NCI-H82 (cell line): ENCODE results near the gene FBXO31.

ENCODE experiments used
- DNase-seq: peaks from one replicate; lab custom pipeline; 2025; lab: John Stamatoyannopoulos, UW

Gene FBXO31

DNA sequence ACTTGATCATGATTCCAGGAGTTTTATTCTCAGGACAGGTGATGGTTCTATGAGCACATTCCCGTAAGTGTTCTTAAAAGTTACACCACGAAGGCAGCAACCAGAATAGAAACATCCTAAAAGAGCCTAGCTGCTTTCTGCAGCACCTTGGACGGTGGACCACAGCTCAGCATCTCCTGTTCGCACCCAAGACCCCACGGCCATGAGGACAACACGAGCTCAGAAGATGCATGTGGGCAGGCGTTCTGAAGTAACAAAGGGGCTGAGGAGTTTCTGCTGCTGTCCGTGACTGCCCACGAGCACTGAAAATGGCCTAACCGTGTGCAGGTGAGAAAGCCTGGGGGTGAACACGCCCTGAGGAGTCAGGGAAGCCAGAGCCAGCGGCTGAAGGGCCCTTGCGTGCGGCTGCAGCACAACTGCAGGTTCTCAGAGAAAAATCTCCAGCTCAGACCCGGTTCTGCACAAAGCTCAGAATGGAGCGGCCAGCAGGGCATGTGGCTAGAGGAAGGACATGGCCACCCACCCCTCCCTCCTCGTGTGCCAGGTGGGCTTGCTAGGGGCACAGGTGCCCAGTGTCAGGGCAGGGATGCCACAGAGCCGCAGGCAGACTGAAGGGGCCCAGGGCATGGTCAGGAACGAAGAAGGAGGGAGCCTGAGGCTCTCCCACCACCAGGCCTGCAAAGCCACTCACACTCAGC is 55.6 kb downstream of the FBXO31 start:
- no peak for DNase-seq

DNA sequence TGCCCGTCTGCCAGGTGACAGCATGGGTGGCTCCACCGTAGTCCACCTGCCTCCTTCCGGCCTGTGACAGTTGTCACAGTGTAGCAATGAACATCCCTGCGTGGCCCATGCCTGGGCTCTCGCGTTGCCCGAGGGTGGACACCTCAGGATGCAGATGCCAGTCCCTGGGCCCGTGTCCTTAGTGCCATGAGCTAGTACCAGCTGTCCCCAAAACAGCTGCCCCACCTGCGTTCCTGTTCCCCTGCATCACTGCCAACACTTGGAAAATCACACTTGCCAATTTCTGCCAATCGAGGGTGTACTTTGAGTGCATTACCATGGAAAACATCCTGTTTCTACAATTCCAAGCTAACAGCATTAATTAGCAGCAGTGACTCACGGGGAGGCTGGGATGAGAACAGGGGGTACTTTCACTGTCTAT is 57.4 kb downstream of the FBXO31 start:
- no peak for DNase-seq

- no peak for DNase-seq
Observed at GRCh38 chr16:87325423-87325858, 58.1 kb downstream of the FBXO31 start.

GRCh38 chr16:87324411-87325275 is 58.9 kb downstream of the FBXO31 start:
- peak; percentile 75 for DNase-seq

- DNase-seq: no peak
Observed at GRCh38 chr16:87323727-87324410, 59.7 kb downstream of the FBXO31 start.

GRCh38 chr16:87322833-87323726 is 60.5 kb downstream of the FBXO31 start:
- DNase-seq: no peak

DNA sequence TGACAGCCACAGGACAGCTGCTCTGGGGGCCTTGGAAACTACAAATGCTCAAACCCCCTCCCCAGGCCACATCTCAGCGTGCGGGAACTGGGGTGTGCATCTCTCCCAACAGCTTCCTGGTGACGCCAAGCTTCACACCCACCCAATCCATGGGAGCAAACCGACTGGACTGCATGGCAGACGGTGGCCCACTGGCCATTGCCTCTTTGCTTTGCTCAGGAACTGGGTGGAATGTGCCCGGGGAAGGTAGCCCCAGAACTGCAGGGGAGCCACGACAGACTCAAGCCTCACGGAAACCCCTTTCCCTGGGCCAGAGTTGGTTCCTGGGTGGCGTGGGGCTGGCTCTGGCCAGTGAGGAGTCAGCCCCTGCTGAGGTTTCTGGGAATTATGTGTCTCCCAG is 61.2 kb downstream of the FBXO31 start:
- no peak for DNase-seq

- DNase-seq: peak; percentile 64
Observed at GRCh38 chr16:87321336-87322107, 62.1 kb downstream of the FBXO31 start.

GRCh38 chr16:87320510-87321227 is 62.9 kb downstream of the FBXO31 start:
- peak; percentile 23 for DNase-seq

DNA sequence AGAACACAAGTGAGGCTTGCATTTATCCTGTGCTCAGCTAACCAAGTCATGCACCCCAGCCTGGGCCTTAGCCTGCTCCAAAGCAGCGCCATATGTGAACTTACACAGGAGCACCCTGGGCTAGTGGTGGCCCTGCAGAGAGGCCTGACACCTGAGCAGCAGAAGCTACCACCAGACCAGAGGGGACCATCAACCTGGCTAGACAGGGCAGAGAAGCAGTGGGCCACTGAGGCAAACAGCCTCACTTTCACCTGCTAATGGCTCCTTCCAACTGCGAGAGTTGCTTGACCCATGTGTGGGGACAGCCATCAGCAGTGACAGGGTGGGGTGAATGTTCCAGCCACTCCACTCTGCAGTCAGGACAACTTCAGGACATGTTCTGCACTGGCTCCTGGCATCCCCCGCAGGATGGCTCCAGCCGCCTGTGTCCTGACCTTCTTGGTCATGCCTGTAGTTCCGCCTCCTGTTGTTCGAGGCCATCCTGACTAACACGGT is 63.5 kb downstream of the FBXO31 start:
- no peak for DNase-seq

DNA sequence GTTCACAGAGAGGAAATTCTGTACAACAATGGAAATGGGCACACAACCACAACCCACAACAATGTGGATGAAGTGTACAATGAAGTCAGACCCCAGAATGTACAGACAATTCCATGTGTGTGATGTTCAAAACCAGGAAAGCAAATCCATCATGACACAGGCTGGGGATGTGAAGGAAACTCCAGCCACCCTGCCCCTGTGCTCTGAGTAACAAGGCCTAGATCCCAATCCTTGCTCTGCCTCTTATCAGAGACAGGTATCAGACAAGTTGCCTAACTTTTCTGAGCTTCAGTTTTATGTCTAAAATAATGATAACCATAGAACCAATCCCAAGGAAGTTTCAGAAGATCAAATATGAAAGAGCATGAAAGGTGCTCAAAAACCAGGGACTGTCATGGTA is 64.6 kb downstream of the FBXO31 start:
- DNase-seq: no peak

DNA sequence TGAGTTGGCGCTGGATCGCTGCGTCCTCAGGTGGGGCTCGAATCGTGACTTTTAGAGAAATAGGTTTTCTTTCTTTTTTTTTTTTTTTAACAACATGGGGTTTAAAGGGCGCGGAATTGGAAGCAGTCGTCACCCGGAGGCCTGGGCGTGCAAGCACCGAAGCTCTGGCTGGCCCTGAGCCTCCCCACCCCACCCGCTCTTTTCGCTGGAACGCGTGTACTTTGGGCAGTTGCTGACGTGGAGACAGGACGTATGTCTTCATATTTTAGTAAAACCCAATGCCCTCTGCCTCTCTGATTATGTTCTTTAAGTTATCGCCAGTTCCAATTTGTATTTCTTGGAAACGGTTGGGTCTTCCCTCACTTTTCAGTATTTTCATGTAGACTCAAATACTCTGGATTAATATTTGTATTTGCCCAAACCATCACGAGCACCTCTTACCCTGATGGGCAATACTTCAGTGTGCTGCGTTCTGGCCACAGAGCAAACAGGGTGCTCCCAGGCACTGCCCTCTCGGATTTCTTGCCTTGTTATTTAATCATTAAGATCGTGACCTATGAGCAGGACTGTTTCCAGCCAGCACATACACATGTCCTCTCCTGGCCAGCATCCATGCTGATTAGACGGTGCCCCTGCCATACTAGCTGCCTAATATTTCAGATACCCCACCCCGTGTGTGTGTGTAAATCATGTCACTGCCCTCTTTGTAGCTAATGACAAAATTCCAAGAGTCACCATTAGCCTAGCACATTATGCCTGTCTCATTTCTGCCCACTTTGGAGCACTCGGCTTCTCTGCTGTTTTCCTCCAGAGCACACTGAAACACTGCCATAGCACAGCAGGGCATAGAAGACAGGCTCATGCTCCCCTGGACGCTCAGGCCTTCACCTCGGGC is 65.6 kb downstream of the FBXO31 start:
- peak; percentile 47 for DNase-seq

DNA sequence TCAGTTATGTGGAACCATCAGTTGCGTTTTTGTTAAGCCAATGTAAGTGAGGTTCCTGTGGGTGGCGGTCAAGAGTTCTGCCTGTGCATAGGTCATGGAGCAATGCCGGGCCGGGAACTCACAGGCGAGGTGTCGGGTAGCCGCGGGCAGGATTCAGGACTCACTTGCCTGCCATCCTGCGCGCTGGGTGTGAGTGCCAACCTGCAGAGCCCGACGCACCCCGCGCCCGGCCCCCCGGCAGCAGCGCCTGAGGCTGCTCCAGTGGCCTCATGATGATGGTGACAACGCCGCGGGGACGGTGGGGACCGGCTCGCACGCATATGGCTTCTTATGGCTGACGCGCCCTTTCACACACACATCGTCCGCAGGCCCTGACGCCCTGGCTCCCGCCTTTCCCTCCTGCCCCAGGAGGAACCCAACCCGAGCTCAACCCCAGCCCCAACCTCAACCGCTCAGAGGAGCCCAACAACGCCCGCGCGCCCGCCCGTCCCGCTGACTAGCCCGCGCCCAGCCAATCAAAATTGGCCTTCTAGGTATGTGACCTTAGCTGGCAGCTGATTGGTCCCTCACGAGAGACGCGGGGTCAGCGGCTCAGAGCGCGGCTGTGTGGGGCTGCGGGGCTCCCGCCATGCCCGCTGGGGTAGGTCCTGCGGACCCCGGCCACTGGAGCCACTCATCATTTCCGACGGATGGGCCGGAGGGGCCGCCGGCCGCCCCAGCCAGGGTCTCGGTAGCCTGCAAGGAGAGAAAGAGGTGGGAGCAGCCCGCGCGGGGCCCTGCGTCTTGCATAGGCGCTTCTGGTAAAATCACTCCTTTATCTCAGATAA is 66.4 kb downstream of the FBXO31 start, which contains the start of gene C16orf95:
TSS of gene C16orf95 (minus strand) at position 470 of the 827 bp plus-strand sequence. CDS start at position 320, 150 bp downstream.
- DNase-seq: peak; percentile 95

DNA sequence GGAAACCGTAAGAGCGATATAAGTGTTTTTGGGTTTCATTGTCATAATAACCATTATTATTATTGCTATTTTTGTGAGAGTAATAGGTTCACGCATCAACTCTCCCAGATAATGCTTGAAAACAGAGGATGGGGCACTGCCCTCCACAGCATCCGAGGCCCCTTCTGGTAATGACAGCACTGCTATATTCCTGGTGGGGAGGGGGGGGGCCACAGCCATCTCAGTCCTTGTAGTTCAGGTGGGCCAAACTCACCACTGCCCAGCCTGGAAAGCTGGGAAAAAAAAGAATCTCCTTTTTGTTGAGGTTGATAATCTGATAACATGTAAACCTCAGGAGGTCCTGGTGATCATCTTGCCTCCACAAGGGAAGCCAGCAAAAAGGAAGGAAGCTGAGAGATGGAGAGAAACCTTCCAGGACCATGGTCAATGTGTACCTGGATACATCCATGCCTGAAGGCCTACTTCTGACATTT is 67.1 kb downstream of the FBXO31 start:
- no peak for DNase-seq

DNA sequence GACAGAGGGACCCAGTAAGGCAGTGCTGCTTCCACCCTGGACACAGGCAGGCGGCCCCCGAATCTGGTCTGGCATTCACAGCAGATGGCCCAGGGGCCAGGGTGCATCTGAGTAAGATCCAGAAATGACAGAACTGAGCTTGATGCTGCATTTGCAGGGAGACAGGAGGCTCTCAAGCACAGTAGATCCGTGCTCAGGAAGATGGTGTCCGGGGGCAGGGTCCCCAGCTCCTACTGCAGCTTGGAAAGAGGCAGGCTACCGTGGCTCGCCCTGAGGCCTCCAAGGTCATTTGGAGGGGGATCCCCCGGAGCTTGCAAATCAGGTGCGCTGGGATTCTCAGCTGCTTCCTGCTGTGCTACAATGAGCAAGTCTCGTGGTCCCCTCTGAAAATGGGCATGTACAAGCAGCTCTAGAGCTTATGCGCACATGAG is 68.6 kb downstream of the FBXO31 start:
- DNase-seq: peak; percentile 19

DNA sequence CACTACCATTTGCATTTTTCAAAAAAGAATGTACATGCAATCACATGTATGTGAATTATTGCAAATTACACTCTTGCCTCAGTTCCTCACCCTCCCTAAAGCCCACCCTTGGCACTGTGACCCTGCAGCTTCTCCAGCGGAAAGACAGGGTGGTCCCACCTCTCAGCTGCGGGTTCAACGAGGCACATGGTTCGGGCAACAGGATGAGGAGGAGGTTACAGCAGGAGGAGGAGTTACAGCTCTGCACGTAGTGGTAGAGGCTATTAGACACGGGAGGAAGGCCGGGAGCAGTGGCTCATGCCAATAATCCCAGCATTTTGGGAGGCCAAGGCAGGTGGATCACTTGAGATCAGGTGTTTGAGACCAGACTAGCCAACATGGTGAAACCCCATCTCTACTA is 71.6 kb downstream of the FBXO31 start:
- DNase-seq: no peak

GRCh38 chr16:87311387-87311786 is 72.2 kb downstream of the FBXO31 start:
- DNase-seq: no peak

GRCh38 chr16:87310610-87311009 is 73.0 kb downstream of the FBXO31 start:
- no peak for DNase-seq
